Ureter (tissue), 1 donor: ENCODE data around the gene FIP1L1. TPM values are rescaled to one million over a fixed set of nuclear protein-coding genes. Genes with fewer than 3 reads are reported as not detected.
"Not testable (repeated sequence)": the region's sequence is repeated elsewhere in the genome, so short reads cannot be mapped to it uniquely, and the experiment has no call there.

Experiments used
- DNase-seq: peaks from one replicate; pipeline ENCODE4 v3.0.0-alpha.2; 2020; ENCODE audit warnings: low spot score
- total RNA-seq: library from RNA; stranded (reverse); gene quantifications from one replicate; pipeline ENCODE4 v1.2.4, GENCODE V29; 2023
- donor health status: DM: yes; HTN: yes; CAD: no.

FIP1L1 gene
- total RNA-seq: 67.8 TPM

DNA sequence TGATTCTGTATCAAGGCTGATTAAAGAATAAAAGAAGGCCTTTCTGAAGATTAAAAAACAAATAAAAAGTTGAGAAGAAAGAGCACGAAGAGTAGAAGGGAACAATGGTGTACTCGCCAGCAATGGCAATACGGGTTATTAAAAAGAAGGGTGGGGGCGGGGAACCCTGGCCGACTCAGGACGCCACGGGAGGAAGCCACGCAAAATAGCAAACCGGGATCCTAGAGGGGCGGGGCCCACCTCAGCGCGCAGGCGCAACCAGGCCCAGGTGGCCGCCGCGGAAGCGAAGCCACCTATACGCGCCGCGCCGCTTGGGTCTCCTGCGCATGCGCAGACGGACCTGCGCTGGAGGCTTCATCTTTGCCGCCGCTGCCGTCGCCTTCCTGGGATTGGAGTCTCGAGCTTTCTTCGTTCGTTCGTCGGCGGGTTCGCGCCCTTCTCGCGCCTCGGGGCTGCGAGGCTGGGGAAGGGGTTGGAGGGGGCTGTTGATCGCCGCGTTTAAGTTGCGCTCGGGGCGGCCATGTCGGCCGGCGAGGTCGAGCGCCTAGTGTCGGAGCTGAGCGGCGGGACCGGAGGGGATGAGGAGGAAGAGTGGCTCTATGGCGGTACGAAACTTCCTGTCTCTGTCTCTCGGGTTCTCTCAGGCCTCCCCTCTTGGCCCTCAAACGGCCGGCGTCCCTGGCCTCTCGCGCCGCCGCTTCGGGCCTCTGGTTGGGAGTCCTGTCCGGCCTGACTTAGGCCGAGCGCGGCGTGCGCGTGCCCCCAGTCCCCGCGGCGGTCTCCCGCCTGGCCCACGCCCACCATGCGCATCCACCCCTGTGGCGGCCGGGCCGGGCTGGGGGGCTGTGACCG lies at the start of gene FIP1L1:
Gene FIP1L1 (plus strand): TSS at position 323 of the 852 bp plus-strand sequence. CDS start 198 bp downstream, at position 521.
- DNase-seq: peak; percentile 95

- DNase-seq: not testable (repeated sequence)
These were observed 42.5 kb upstream of the FIP1L1 start for GRCh38 chr4:53334916-53335315.

DNA sequence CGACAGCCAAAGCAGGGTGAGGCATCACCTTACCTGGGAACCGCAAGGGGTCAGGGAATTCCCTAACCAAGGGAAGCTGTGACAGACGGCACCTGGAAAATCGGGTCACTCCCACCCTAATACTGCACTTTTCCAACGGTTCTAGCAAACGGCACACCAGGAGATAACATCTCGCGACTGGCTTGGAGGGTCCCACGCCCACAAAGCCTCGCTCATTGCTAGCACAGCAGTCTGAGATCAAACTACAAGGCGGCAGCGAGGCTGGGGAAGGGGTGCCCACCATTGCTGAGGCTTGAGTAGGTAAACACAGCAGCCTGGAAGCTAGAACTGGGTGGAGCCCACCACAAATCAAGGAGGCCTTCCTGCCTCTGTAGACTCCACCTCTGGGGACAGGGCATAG lies 37.3 kb upstream of the FIP1L1 start:
- DNase-seq: not testable (repeated sequence)

GRCh38 chr4:53346392-53346791 lies 31.0 kb upstream of the FIP1L1 start:
- DNase-seq: not testable (repeated sequence)

- no peak for DNase-seq
These were observed 30.3 kb upstream of the FIP1L1 start for GRCh38 chr4:53346920-53347852.

DNA sequence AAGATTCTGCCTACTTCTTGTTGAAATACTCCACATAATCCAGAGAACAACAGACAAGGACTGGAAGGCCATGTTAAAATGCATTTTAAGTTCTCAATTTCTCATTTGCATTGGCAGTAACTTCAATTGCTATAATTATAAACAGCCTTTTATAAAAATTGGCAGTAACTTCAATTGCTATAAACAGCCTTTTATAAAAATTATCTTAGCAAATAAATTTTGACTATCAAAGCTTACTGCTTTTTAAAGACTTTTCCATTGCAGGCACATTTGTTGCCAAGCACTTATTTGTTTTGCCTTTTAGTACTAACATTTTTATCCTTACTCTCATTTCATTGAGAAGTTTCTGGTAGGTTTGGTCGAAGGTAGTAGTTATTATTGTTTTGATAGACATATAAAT lies 29.4 kb upstream of the FIP1L1 start:
- no peak for DNase-seq

DNA sequence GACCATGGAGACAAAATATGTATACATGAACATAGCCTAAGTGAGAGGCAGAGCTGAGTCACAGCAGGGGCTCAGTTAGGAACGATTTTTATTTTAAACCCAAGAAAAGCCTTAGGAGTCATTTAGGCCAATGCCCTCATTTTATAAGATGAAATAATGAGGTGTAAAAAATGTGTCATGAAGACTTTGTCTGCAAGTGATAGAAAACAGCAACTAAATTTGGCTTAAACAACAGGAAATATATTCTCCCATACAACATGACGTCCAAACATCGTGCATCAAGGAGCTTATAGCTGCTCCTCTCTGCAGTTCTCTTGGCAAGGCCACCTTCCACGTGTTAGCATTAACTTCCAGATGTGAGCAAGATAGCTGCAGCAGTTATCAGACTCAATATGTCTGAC lies 28.4 kb upstream of the FIP1L1 start:
- no peak for DNase-seq

GRCh38 chr4:53354012-53354722 lies 23.3 kb upstream of the FIP1L1 start:
- DNase-seq: no peak

GRCh38 chr4:53355930-53356521 lies 21.4 kb upstream of the FIP1L1 start:
- DNase-seq: no peak

DNA sequence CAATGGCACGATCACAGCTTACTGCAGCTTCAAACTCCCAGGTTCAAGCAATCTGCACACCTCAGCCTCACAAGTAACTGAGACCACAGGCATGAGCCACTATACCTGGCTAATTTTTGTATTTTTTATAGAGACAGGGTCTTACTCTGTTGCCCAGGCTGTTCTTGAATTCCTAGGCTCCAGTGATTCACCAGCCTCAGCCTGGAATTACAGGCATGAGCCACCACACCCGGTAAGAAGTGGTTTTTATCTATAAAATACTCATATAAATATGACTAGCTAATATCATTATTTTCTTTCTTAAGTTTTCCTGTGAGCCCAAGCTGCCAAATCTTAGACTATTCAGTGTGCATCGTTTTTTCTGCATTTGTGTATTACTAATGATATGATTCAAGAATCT lies 16.0 kb upstream of the FIP1L1 start:
- DNase-seq: no peak

- DNase-seq: no peak
These were observed 15.3 kb upstream of the FIP1L1 start for GRCh38 chr4:53362093-53362492.

GRCh38 chr4:53364624-53365023 lies 12.8 kb upstream of the FIP1L1 start:
- no peak for DNase-seq

DNA sequence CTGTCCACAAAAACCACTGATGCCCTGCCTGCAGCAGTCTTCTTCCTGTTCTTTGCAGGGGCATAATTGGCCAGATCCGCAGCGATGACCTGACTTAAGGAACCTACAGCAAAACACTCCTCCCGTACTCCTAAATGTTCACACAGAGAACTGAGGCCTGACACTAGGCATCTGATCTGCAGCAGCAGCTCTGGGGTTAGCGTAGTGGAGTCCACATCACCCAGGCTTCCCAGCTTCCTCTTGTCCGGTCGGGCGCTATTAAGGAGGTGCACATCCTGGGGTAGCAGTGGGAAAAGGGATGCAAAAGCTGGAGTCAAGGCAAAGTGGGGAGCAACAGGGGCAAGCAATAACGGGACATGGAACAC lies 12.3 kb upstream of the FIP1L1 start:
- no peak for DNase-seq

GRCh38 chr4:53365486-53366300 lies 11.7 kb upstream of the FIP1L1 start, which contains the start of gene SCFD2:
SCFD2 (minus strand) TSS chr4:53366061.
- peak; percentile 98 for DNase-seq

- DNase-seq: no peak
These were observed 11.1 kb upstream of the FIP1L1 start for GRCh38 chr4:53366301-53366716.

DNA sequence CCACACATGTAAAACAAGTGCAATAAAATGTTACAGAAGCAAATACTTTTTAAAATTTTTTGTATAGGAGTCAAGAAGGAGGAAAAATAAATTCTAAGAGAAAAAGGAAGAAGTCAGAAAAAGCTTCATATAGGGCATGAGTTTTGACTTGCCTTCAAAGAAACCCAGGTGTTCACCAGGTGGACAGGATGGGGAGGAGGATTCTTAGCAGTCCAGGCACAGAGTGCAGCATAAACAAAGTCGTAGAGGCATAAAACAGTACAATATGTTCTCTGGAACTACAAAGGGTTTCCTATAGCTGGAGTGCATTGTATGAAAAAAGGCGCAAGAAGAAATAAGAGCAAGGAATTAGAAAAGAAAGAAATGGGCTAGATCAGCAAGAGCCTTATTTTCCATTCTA lies 9.7 kb upstream of the FIP1L1 start:
- DNase-seq: no peak

- no peak for DNase-seq
These were observed 6.4 kb upstream of the FIP1L1 start for GRCh38 chr4:53371049-53371448.

DNA sequence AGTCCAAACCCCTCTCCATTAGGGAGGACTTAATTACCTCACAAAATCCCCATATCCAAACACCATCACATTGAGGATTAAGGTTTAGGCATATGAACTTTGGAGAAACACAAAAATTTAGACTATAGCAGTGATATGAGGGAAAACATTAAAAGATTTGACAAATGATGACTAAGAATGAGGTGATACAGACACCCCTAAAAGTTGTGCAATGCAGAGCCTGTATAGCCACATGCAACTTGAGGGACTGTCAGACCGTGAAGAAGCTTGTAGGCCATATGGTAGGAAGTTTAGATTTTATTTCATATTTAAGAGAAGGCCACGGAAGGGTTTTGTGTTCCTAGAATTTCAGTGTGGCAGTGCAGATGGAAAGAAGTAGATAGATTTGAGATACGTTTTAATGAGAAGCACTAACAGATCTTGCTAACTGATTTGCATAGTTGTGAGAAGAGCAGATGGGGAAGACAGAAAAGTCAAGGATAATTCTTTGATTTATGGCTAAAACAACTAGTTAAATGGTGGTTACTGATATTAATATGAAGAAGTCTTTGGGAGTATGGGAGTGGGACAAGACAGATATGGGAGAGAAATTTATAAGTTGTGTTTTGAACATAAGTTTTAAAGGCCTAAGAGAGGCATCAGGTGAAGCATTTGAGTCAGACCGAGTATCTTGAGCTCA lies 5.5 kb upstream of the FIP1L1 start:
- no peak for DNase-seq

DNA sequence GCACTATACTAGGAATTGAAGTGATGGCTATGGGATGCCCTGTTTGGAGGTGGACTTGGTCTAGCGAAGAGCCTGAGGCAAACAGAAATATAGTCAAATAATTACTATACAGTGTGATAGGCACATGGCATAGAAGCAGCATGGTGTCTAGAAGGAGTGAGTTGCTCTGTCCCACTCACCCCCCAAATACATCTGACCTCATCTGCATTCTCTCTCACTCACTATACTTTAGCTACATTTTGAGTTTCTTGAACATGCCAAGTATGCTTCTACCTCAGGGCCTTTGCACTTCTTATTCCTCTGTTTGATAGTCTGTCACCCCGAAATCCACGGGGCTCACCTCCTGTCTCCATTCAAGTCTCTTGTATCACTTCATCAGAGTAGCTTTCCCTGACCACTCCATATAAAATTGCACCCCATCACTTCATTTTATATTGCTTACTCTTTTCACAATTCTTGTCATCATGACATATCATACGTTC lies 2.6 kb upstream of the FIP1L1 start:
- DNase-seq: no peak

GRCh38 chr4:53376900-53377299 lies 541 bp upstream of the FIP1L1 start:
- no peak for DNase-seq
